Tibial nerve (tissue), 3 donors: Measurements from ENCODE around the gene SORCS3.

Experiments used
- CTCF ChIP-seq, 5 experiments: fragments of 200-600 bp in 3 of 5; fragments of 450-650 bp in 2 of 5; sonication (generic) in 3 of 5; IDR thresholded peaks; one replicate each; pipeline ENCODE4 v1.5.1; 2016 to 2019; ENCODE audit warnings: antibody characterized with exemption in 5 of 5, mild to moderate bottlenecking in 3 of 5, moderate library complexity in 2 of 5
- POLR2A ChIP-seq, 2 donors: fragments of 450-650 bp; IDR thresholded peaks; one replicate each; pipeline ENCODE4 v1.6.1; 2017; ENCODE audit warnings: antibody characterized with exemption in 2 of 2, mild to moderate bottlenecking in 2 of 2, moderate library complexity in 2 of 2

DNA sequence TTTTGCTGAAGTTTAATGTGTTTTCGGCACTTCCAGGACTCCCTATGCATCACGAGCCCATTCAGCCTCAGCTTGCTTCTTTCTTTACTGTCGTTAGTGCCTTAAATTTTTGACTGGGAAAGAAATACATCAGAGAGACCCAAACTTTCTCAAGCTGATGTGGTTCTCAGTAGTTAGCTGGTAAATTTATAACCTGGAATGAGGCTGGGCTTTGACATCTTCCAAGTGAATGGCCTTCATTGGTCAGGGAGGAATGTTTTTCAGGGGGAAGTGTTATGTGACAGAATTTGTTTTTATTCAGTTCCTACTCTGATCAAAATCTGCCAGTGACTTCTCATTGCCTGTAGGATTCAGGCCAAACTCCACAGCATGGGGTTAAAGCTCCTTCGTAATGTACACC lies 296.9 kb downstream of the SORCS3 start:
- TF ChIP-seq CTCF (IDR thresholded peaks at IDR 0.05): no peak
- no peak for TF ChIP-seq POLR2A (IDR thresholded peaks at IDR 0.05)
